Activated CD4-positive, alpha-beta T cell treated with anti-CD3 and anti-CD28 coated beads for 4 hours (primary cell): ENCODE data around the gene SHC3.
"Not testable (repeated sequence)": the region's sequence is repeated elsewhere in the genome, so short reads cannot be mapped to it uniquely, and the experiment has no call there.

Source experiments
- DNase-seq, 2 donors: peaks; one replicate each; pipeline ENCODE4 v3.0.0-alpha.2; 2020

The SHC3 gene, protein sequence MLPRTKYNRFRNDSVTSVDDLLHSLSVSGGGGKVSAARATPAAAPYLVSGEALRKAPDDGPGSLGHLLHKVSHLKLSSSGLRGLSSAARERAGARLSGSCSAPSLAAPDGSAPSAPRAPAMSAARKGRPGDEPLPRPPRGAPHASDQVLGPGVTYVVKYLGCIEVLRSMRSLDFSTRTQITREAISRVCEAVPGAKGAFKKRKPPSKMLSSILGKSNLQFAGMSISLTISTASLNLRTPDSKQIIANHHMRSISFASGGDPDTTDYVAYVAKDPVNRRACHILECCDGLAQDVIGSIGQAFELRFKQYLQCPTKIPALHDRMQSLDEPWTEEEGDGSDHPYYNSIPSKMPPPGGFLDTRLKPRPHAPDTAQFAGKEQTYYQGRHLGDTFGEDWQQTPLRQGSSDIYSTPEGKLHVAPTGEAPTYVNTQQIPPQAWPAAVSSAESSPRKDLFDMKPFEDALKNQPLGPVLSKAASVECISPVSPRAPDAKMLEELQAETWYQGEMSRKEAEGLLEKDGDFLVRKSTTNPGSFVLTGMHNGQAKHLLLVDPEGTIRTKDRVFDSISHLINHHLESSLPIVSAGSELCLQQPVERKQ

GRCh38 chr9:89177944-89178829 lies at the start of gene SHC3:
TSS of gene SHC3 (minus strand) at chr9:89178818. CDS start at chr9:89178460, 358 bp downstream.
- no peak for DNase-seq

- no peak for DNase-seq
Observed at GRCh38 chr9:89225991-89226471, 47.4 kb upstream of the SHC3 start.

DNA sequence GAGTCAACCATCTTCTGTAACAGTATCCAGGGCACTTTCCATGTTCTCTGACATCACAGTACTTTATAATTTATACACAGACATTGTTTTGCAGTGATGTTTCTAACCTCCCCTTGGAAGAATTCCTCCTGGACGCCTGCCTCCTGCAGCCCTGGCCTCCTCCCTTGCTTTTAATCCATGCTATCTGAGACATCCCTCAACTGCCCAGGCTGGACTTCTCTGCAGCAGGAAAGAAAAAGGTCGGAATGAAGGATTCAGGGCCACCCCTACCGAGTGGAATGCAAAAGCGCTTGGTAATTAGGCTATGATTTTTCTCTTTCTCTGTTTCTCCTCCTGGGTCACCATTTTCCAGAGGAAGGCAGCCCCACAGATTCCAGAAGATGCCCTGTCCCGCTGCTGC lies 47.0 kb upstream of the SHC3 start:
- DNase-seq, result no peak

- DNase-seq, result no peak
Observed at GRCh38 chr9:89225036-89225435, 46.4 kb upstream of the SHC3 start.

- DNase-seq, result no peak
Observed at GRCh38 chr9:89224633-89225032, 46.0 kb upstream of the SHC3 start.

- DNase-seq, result no peak
Observed at GRCh38 chr9:89223396-89223977, 44.9 kb upstream of the SHC3 start.

DNA sequence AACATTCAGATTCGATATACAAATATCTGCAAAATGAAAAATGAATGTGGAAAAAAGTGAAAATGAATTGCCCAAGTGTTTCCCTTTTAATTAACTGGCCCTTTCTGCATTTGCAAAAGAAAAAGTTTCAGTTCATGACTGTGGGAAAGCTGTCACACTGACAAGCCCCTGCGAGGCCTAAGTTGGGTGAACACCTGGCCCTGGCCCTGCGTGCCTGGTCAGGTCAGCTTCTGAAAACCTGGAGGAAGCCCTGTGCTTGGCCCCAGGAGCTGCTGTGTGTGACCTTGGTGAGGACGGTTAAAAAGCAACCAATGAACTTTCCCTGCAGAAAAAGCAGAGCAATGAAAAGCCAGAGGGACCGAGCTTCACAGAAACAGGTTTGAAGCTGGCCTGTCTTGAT lies 41.0 kb upstream of the SHC3 start:
- DNase-seq, result no peak

- no peak for DNase-seq
Observed at GRCh38 chr9:89218040-89218928, 39.7 kb upstream of the SHC3 start.

- no peak for DNase-seq
Observed at GRCh38 chr9:89215342-89215741, 36.7 kb upstream of the SHC3 start.

- DNase-seq, result no peak
Observed at GRCh38 chr9:89213396-89213880, 34.8 kb upstream of the SHC3 start.

DNA sequence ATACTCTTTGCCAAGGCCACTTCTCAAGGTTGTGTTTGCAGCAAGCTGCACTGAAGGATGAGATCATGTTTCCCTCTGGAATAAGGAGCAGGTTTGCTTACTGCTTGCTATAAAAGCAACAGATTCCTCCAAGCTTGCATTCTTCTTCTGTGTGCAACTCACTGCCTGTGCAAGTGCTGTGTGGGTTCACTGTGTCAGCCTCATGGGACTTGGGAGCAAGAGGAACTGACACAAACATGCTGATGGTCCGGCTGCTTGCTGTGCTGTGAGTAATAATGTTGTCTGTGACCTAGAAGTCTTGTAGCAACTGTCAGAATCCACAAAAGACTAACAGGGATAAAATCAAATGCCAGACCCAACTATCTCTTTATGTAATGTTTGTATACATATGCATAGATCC lies 33.6 kb upstream of the SHC3 start:
- DNase-seq, result no peak

GRCh38 chr9:89209311-89209710 lies 30.7 kb upstream of the SHC3 start:
- not testable (repeated sequence) for DNase-seq

DNA sequence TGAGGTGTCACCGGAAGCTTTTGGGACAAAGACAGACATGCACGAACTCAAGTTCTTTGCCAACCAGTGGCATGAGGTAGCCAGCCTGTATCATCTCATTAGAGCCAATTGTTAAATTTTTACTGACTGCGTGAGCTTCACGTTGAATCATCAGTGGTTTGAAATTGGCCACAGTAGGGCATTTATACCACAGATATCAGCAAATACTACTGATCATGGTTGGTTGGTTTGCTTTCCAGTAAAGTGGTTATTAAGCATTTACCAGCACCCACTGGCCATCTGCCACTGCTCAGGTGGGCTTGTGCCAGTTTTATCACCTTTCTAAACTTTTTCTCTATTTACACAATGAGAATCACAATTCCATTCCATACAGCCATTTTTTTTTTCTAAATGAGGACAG lies 28.4 kb upstream of the SHC3 start:
- no peak for DNase-seq

DNA sequence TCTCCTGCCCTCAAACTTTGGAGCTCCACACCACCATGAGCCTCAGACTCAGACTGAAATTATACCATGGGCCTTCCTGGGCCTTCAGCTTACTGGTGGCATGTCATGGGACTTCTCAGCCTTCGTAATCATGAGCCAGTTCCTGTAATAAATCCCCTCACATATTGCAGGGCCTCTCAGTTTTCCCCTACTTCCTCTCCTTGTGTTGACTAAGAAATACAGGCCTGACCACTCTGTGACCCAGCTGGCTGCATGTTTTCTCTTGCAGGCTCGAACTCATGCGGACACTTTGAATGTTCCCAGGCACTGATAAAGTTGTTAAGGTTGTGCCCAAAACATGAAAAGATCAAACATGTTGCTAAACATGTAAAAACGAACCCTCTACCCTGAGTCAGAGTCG lies 26.2 kb upstream of the SHC3 start:
- no peak for DNase-seq

DNA sequence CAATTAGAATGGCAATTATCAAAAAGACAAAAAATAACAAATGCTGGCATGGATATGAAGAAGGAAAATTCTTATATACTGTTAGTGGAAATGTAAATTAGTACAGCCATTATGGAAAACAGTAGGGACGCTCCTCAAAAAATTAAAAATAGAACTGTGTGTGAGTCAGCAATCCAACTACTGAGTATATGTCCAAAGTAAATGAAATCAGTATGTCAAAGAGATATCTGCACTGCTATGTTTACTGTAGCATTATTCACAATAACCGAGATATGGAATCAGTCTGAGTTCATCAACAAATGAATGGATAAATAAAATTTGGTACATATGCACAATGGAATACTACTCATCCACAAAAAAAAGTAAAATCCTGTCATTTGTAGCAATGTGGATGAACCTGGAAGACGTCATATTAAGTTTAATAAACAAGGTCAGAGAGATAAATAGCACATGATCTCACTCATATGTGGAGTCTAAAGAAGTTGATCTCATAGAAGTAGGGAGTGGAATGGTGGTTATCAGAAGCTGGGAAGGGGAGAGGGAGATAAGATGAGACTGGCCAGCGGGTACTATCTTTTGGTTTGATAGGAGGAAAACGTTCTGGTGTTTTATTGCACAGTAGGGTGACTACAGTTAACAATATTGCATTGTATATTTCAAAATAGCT lies 16.6 kb upstream of the SHC3 start:
- DNase-seq, result no peak

- DNase-seq, result no peak
Observed at GRCh38 chr9:89194421-89195130, 16.0 kb upstream of the SHC3 start.

DNA sequence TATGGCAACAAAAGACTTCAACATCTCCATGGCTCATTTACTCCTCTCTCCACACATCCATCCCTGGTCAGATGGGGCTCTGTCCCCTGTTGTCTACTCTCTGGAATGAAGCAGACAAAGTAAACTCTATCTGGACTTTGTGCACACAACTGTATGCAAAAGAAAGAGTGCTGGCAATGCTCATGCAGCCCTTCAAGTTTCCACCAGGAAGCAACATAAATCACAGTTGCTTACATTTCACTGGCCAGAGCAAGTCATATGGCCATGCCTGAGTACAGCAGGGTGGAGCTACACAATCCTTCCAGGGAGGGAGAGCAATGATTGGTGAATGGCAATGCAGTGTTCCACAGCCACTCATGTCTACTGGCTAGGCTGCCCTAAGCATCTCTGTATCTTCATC lies 12.4 kb upstream of the SHC3 start:
- DNase-seq, result no peak

GRCh38 chr9:89189215-89189614 lies 10.6 kb upstream of the SHC3 start:
- DNase-seq, result no peak

DNA sequence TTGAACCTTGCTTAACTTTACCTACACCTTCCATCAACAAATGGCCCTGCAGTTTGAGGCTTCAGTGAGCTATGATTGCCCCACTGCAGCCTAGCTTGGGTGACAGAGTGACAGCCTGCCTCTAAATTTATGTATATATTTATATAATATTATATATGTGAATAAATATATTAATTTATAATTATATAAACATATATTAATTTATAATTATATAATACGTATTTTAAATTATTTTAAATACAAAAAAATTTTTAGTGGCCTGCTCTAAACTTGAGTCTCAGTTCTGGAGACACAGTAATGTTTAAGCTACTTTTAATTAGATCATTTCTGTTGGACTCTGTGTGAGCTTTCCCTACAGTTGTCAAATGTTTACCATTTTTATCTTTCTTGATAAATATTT lies 9.3 kb upstream of the SHC3 start:
- DNase-seq, result no peak

- no peak for DNase-seq
Observed at GRCh38 chr9:89187541-89187940, 8.9 kb upstream of the SHC3 start.

- no peak for DNase-seq
Observed at GRCh38 chr9:89186960-89187359, 8.3 kb upstream of the SHC3 start.
